ENCODE measurements around the gene CHML.

The CHML gene

GRCh38 chr1:241638909-241639622 is 1.1 kb downstream of the CHML start:
- Histone ChIP-seq H3K4me3 (ENCODE audit: low read depth, low read length) (peak overlapping the region; percentile 95), H3K9me3 (ENCODE audit: control insufficient read depth, insufficient read depth, low read depth, low read length) (no peaks in the 10 kb centered on the region; the same call in 1 of the 2 replicates), H3K4me1 (ENCODE audit: control insufficient read depth, insufficient read depth, low read length) (peaks cover 10% of the 10 kb centered on the region), H3K36me3 (ENCODE audit: control insufficient read depth in 2 of 2, insufficient read depth in 1 of 2, low read length in 2 of 2) (peaks cover 0 to 19% of the 10 kb centered on the region in 2 experiments; a peak in 1 of 3 replicates), H3K27ac (ENCODE audit: extremely low read depth, low read depth, low read length) (no peak overlapping the region)
- POLR2A ChIA-PET = interaction anchor here (1.5 kb wide), 1 partner anchor 209 kb away, joined by 6 read pairs; the partner anchor contains the start of gene EXO1
- CTCF ChIA-PET = interaction anchor here (0.6 to 2.0 kb wide), 3 partner anchors 9 to 170 kb away, joined by 3 to 12 read pairs (median 4); no protein-coding TSS in a partner anchor
- TF ChIP-seq, protein P1, sequence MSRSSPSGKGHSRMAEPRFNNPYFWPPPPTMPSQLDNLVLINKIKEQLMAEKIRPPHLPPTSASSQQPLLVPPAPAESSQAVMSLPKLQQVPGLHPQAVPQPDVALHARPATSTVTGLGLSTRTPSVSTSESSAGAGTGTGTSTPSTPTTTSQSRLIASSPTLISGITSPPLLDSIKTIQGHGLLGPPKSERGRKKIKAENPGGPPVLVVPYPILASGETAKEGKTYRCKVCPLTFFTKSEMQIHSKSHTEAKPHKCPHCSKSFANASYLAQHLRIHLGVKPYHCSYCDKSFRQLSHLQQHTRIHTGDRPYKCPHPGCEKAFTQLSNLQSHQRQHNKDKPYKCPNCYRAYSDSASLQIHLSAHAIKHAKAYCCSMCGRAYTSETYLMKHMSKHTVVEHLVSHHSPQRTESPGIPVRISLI (tag by site-specific recombination; IDR thresholded peaks at IDR 0.05) = no peak
- TF ChIP-seq PRDM10 (tag by site-specific recombination; IDR thresholded peaks at IDR 0.05) = peak; percentile 53
- TF ChIP-seq ZNF530 (tag by site-specific recombination; IDR thresholded peaks at IDR 0.05; ENCODE audit: low read depth) = no peak
- TF ChIP-seq ZNF121 (tag by site-specific recombination; IDR thresholded peaks at IDR 0.05) = no peak
- TF ChIP-seq, protein P2, sequence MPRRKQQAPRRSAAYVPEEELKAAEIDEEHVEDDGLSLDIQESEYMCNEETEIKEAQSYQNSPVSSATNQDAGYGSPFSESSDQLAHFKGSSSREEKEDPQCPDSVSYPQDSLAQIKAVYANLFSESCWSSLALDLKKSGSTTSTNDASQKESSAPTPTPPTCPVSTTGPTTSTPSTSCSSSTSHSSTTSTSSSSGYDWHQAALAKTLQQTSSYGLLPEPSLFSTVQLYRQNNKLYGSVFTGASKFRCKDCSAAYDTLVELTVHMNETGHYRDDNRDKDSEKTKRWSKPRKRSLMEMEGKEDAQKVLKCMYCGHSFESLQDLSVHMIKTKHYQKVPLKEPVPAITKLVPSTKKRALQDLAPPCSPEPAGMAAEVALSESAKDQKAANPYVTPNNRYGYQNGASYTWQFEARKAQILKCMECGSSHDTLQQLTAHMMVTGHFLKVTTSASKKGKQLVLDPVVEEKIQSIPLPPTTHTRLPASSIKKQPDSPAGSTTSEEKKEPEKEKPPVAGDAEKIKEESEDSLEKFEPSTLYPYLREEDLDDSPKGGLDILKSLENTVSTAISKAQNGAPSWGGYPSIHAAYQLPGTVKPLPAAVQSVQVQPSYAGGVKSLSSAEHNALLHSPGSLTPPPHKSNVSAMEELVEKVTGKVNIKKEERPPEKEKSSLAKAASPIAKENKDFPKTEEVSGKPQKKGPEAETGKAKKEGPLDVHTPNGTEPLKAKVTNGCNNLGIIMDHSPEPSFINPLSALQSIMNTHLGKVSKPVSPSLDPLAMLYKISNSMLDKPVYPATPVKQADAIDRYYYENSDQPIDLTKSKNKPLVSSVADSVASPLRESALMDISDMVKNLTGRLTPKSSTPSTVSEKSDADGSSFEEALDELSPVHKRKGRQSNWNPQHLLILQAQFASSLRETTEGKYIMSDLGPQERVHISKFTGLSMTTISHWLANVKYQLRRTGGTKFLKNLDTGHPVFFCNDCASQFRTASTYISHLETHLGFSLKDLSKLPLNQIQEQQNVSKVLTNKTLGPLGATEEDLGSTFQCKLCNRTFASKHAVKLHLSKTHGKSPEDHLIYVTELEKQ (tag by site-specific recombination; IDR thresholded peaks at IDR 0.05; ENCODE audit: borderline replicate concordance) = no peak
- TF ChIP-seq, protein P3, sequence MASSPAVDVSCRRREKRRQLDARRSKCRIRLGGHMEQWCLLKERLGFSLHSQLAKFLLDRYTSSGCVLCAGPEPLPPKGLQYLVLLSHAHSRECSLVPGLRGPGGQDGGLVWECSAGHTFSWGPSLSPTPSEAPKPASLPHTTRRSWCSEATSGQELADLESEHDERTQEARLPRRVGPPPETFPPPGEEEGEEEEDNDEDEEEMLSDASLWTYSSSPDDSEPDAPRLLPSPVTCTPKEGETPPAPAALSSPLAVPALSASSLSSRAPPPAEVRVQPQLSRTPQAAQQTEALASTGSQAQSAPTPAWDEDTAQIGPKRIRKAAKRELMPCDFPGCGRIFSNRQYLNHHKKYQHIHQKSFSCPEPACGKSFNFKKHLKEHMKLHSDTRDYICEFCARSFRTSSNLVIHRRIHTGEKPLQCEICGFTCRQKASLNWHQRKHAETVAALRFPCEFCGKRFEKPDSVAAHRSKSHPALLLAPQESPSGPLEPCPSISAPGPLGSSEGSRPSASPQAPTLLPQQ (tag by site-specific recombination; IDR thresholded peaks at IDR 0.05) = no peak
- TF ChIP-seq, protein P4, sequence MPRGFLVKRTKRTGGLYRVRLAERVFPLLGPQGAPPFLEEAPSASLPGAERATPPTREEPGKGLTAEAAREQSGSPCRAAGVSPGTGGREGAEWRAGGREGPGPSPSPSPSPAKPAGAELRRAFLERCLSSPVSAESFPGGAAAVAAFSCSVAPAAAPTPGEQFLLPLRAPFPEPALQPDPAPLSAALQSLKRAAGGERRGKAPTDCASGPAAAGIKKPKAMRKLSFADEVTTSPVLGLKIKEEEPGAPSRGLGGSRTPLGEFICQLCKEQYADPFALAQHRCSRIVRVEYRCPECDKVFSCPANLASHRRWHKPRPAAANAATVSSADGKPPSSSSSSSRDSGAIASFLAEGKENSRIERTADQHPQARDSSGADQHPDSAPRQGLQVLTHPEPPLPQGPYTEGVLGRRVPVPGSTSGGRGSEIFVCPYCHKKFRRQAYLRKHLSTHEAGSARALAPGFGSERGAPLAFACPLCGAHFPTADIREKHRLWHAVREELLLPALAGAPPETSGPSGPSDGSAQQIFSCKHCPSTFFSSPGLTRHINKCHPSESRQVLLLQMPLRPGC (tag by site-specific recombination; IDR thresholded peaks at IDR 0.05) = no peak
- no peak for TF ChIP-seq ZNF354C (tag by site-specific recombination; IDR thresholded peaks at IDR 0.05; ENCODE audit: borderline replicate concordance, low read depth)
- peak; percentile 61 for TF ChIP-seq PRDM1 (tag by site-specific recombination; IDR thresholded peaks at IDR 0.05)
- TF ChIP-seq SCRT1 (tag by site-specific recombination; IDR thresholded peaks at IDR 0.05; ENCODE audit: borderline replicate concordance) = no peak
- no peak for TF ChIP-seq ZNF341 (tag by site-specific recombination; IDR thresholded peaks at IDR 0.05; ENCODE audit: low read depth)
- no peak for TF ChIP-seq ZNF707 (tag by site-specific recombination; IDR thresholded peaks at IDR 0.05)
- no peak for TF ChIP-seq ZNF140 (tag by site-specific recombination; IDR thresholded peaks at IDR 0.05)
- no peak for TF ChIP-seq ZNF138 (tag by site-specific recombination; IDR thresholded peaks at IDR 0.05; ENCODE audit: borderline replicate concordance)
- TF ChIP-seq BCL6B (tag by site-specific recombination; IDR thresholded peaks at IDR 0.05) = no peak
- peak; percentile 93 for TF ChIP-seq MYNN (tag by site-specific recombination; IDR thresholded peaks at IDR 0.05; ENCODE audit: borderline replicate concordance)
- no peak for TF ChIP-seq ZNF433 (tag by site-specific recombination; IDR thresholded peaks at IDR 0.05; ENCODE audit: low read depth)
- no peak for TF ChIP-seq PRDM4 (tag by site-specific recombination; IDR thresholded peaks at IDR 0.05)
- no peak for TF ChIP-seq ZNF37A (tag by site-specific recombination; IDR thresholded peaks at IDR 0.05)
- peak; percentile 57; the same call in 1 of the 2 replicates for TF ChIP-seq ZNF600 (tag by site-specific recombination; IDR thresholded peaks at IDR 0.05)
- 0 out of 2 replicates have a peak, but pooled peaks have one; percentile 16 for TF ChIP-seq ZNF660 (tag by site-specific recombination; IDR thresholded peaks at IDR 0.05)

All from HEK293 (cell line).